Fibroblast of the aortic adventitia (primary cell): Measurements from ENCODE around the gene TH. TPM values are rescaled to one million over a fixed set of nuclear protein-coding genes. Genes with fewer than 3 reads are reported as not detected.

Experiments
- DNase-seq: peaks from one replicate; pipeline ENCODE4 v3.0.0-alpha.2; 2010; ENCODE audit warnings: low read depth
- H3K4me3 ChIP-seq: 2 replicates; pipeline ENCODE4 v1.5.1; 2011; ENCODE audit warnings: low read depth, mild to moderate bottlenecking, control low read depth, low read length, moderate library complexity
- CTCF ChIP-seq: IDR thresholded peaks from 2 replicates; pipeline ENCODE4 v1.5.1; 2011; ENCODE audit warnings: mild to moderate bottlenecking, low read length, control low read depth, inconsistent platforms; ENCODE audit not compliant: insufficient read depth
- total RNA-seq: library from RNA; depleted of rRNA; stranded (reverse); fragments of >200 nt; gene quantifications from 2 replicates; pipeline ENCODE4 v1.2.3, GENCODE V29; 2012; ENCODE audit warnings: low replicate concordance

TH gene
- total RNA-seq, 1 donor: not detected

DNA sequence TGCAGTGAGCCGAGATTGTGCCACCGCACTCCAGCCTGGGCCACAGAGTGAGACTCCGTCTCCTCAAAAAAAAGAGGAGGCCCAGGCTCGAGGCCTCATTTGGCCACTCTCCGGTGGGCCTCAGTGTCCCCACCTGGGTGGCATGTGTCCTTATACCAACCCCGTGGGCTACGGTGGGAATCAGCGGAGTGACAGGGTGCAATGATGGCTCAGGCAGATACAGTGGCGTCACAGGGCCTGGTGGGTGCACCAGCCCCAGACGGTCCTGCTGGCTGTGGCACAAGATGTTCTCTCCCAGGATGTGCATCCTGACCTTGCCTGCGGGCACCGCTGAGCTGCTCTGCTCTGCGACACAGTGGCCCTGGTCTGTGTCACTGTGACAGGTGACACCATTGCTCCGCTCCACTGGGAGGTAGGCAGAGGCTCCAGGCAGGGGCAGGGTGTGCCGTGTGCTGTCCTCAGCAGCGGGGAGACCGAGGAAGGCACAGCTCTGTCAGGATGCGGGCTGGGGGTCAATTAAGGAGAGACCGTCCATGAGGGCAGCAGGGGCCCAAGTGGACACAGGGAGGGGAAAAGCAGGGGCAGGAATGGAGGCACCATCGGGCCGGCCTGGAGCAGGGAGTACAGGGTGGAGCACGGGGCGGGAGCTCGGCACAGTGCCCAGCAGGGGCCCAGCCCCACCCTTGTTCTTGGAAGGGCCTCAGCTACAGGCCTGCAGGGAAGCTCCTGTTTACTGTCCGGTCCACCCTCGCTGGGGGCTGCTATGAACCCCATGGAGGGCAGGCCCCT, 21.7 kb upstream of the TH start:
- H3K4me3 ChIP-seq: no peak overlapping the region
- TF ChIP-seq CTCF: no peak
- no peak for DNase-seq

DNA sequence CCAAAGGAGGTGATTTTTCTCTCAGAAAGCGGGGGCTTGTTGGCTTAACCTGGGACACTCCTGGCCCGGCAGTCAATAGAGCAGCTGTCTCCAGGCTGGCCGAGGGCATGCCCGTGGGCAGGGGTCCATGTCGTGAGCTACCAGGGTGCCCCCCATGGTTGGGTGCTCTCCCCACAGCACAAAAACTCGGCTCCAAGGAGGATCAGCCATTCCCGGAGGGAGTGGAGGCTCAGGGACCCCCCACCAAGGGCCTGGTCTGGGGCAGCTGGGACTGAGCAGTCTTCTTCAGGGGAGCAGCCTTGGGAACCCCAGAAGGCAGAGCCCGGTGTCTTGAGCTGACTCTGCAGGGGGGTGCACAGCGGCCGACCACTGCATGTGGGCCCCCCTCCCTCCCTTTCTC, 20.8 kb upstream of the TH start:
- H3K4me3 ChIP-seq: no peak overlapping the region
- no peak for DNase-seq
- TF ChIP-seq CTCF: no peak

GRCh38 chr11:2191883-2192282, 20.3 kb upstream of the TH start:
- no peak for TF ChIP-seq CTCF
- DNase-seq: no peak
- no peak overlapping the region for H3K4me3 ChIP-seq

DNA sequence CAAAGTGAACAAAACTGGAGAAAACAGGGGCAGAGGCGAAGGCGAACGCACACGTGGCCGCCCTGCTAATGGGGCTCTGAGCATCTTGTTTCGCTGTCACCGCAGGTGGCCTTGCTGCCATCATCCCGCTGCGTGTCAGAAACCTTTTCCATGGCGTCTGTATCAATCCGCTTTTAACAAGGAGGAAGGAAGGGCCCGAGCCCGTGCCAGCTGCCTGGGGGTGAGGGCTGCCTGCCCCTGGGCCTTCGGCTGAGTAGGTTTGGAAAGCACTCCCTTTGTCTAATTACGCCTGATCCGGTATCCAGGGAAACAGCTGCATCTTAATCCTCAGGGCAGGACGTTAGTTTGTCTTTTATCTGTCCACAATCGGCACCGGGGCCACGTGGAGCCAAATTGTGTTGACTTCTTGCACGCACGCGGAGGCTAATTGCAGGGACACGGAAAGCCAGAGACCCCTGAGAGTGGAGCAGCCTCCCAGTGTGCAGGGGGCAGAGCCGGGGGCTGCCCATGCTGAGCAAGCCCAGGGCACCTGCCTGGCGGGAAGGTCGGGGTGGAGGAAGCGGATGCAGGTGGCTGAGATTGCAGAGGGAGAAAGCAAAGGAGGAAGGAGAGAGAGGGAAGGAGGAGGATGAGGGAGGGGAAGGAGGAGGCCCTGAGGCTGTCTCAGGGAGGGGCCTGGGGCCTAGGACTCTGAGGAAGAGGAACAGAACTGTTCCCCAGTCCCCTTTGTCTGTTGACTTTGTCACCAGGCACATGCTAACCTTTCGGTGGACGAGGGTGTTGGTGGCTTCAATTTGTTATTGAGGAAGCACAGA, 19.2 kb upstream of the TH start:
- no peak for TF ChIP-seq CTCF
- no peak for DNase-seq

DNA sequence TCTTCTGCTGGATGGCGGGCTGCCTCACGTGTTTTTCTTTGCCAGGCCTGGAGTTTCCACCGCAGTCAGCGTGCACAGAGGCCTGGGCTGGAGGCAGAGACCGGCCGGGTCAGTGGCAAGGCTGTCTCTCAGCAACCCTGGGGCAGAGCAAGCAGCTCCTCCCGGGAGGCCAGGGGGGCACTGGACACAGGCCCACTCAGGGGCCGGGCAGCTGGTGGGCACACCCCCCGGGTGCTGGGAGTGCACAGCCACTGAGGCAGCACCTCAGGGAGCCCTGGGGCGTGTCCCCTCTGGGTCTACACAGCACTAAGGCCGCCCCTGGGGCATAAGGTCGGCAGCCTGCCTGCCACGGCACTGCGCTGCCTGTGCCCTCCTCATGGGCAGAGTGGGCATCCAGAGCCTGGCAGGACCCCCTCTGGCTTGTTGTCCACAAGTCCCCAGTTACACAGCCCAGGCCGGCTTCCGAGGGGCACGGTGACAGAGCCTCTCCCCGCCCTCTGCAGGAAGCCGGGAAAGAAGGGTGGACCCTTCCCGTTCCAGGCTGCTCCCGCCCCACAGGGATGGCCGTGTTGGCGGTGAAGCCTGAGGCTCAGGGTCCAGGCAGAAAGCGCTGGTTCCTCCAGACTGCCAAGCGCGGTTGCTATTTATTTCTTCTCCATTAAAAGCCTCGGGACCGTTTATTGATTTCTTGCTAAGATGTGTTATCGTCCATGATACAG, 18.5 kb upstream of the TH start:
- no peak for DNase-seq
- no peak overlapping the region for H3K4me3 ChIP-seq
- TF ChIP-seq CTCF: no peak

More for the DNA sequence above, 19.2 kb upstream of the TH start:
- H3K4me3 ChIP-seq: no peak overlapping the region

- H3K4me3 ChIP-seq: no peak overlapping the region
- TF ChIP-seq CTCF: no peak
- no peak for DNase-seq
Observed at GRCh38 chr11:2188745-2189144, 17.1 kb upstream of the TH start.
